T-helper 1 cell treated with Interleukin-12 subunit alpha and Interleukin-12 subunit beta and Interleukin-4 antibody, amounts not matched to agents 30 ng/mL and 1 ng/mL, for 36 hours (primary cell): ENCODE results near the gene LMX1A. TPM values are rescaled to one million over a fixed set of nuclear protein-coding genes. Genes with fewer than 3 reads are reported as not detected.

ENCODE experiments used
- intact Hi-C: fragments of 100-400 bp; cut with micrococcal nuclease; formaldehyde crosslinking; loops from one replicate; pipeline ENCODE4 v1.15.1; 2024
- total RNA-seq: library from RNA; stranded (reverse); gene quantifications from 2 replicates; pipeline ENCODE4 v1.2.3, GENCODE V29; 2022

The LMX1A gene
- total RNA-seq, 1 donor from 2014 or later, result not detected

DNA sequence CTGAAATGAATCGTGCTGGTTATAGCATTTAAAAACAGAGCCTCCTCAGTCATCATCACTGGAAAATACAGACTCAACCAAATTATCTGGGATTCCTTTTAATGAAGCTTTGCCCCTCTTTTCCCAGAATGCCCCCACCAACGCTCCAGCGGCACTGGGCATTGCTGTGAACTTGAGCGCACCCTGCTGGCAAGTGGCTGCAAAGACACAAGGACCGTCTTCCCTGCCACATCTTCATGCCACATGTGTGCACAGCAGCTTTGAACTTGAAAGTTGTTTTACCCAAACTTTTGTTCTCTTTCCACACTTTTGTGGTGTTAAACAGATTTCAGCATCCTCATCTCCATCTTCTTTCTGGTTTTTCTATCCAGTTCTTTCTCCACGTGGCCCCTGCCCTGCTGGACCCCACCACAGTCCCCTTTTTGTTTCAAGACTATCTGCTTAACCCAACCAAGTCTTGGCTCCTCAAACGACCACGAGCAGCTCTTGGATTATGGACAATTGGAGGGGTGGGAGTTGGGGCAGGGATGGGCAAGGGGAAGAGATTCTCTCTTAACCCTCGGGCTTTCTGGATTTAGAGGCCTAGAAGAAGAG, 12.8 kb upstream of the LMX1A start:
- intact Hi-C loops, result loop anchor here (5.0 kb wide), 2 partner anchors 112 to 222 kb away; no protein-coding TSS in a partner anchor

DNA sequence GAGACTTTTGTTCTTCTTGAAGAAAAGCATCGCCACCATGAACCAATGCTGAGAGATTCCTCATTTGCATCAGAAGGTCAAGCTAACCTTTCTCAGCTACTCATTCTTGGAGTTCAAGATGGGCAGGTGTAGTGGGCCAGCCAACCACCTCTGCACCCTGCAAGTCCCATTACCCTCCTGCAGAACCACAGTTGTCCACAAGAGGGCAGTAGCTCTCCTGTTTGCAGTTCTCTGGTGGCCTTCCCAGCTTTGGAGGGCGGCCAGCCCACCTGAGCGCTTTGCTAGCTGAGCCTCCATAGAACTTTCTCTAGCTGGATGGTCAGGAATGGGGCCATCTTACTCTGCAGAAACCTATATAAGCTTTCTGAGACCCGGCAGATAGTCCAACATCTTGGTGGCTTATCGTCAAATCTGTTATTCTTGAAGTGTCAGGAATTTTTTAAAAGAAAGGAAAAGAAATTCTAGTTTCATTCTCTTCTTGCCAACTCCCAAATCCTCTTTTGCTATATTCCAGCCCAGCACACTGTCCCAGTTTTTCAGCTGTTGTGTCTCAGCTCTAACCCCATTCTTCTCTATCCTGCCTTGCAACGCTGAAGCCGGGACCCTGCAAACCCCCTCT, 11.0 kb upstream of the LMX1A start:
- intact Hi-C loops, result loop anchor here (1.0 to 5.0 kb wide), 3 partner anchors 110 to 226 kb away; no protein-coding TSS in a partner anchor

DNA sequence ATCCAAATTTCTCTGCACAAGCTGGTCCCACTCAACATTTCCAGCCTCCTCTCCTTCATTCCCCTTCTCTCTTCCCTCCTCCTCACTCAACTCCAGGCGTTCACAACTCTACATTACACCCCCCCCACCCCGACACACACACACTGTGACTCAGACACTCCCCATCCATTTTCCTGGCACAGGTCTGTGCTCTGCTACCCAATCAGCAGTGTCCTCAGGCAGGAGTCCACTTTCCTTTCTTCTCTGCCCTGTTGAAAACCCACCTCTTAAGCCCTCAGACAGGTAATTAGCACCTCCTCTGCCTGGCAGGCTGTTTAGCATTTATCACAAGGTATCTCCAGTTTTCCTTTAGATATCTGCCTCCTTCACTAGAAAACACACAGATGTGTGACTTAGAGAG, 8.8 kb upstream of the LMX1A start:
- intact Hi-C loops, result loop anchor here (5.0 kb wide), 2 partner anchors 108 to 218 kb away; no protein-coding TSS in a partner anchor

GRCh38 chr1:165364568-165365133, 8.1 kb upstream of the LMX1A start:
- intact Hi-C loops, result loop anchor here (5.0 kb wide), 2 partner anchors 107 to 217 kb away; no protein-coding TSS in a partner anchor

GRCh38 chr1:165356876-165357275, 361 bp upstream of the LMX1A start:
- intact Hi-C loops, result no loop called here

- intact Hi-C loops, result no loop called here
Measured at GRCh38 chr1:165355139-165355976, 1.2 kb downstream of the LMX1A start.

- intact Hi-C loops, result no loop called here
Measured at GRCh38 chr1:165354739-165355138, 1.8 kb downstream of the LMX1A start.

DNA sequence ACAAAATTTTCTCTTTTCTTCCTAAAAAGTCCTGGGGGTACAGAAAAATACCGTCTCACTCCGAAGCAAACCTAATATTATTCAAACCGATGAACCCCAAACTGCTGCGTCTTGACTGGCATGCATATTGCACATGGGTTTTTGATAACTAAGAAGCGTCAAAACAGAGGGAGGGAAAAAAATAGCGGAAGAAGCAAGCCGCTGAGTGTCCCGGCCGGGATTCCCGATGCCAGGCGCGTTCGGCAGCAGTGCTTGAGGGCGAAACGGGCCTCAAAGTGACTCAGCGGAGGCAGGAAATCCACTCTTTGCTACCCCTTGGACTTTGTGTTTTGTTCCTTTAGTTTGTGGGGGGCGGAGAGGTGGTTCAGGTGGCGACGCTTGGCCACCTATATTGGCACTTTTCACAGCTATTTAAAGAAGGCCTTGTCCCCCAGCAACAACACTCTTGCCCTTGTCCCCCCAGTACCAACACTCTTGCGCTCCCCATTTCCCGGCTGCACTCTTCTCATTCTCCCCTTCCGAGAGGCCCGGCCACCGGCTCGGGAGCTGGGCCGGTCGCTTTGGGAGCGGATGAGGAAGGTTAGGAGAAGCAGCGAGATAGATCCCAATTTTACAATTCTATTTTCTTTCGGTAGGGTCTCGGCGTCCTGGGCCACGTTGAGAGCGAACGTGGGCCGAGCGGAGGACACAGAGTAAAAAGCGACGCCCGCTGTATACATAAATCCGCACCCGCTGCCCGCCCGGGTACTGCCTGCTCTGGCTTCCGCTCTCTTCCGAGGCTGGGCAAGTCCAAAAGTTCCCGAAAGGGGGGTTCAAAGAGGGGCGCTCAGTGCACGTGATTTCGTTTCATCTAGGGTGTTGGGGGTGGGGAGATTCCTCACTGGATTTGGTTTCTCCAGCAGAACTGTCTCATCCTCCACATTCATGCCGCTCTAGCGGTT, 2.5 kb downstream of the LMX1A start:
- intact Hi-C loops, result no loop called here

- intact Hi-C loops, result no loop called here
Measured at GRCh38 chr1:165352442-165353293, 3.8 kb downstream of the LMX1A start.

GRCh38 chr1:165351863-165352441, 4.6 kb downstream of the LMX1A start:
- intact Hi-C loops, result no loop called here

DNA sequence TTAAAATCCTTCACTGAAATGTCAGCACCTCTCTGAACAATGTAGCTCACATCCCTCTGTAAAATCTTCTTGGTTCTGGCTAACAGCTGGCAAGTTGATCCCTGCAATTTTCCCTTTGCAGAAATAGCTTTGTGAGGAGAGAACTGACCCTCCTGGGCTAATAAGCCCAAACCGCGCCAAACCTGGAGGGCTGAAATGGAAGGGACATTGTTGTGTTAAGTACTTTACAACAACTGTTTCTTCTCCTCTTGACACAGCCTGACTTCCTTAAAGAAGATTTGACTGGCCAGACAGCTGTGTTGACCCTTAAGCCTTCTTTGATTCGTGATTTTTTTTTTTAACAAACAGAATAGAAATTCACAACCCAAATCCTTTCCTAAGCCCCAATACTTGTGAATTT, 5.7 kb downstream of the LMX1A start:
- intact Hi-C loops, result no loop called here

GRCh38 chr1:165345502-165345901, 11.0 kb downstream of the LMX1A start:
- intact Hi-C loops, result no loop called here

DNA sequence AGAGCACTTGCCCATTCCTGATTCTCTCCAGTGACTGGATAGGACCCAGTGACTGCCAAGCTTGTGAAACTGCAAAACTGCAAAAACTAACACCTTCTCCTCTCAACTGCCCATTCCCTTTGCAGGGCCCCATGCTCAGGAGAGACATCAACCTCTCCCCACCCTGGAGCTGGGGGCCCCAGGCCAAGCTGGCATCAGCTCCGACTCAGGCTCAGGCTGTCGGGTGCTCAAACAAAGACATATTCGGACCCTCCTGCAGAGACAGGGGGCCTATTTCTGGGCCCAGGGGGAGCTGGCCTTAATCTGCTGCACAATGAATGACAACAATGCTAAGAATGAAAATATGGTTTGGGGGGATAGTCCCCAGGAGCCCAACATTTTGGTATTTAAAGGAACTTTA, 11.8 kb downstream of the LMX1A start:
- intact Hi-C loops, result no loop called here

DNA sequence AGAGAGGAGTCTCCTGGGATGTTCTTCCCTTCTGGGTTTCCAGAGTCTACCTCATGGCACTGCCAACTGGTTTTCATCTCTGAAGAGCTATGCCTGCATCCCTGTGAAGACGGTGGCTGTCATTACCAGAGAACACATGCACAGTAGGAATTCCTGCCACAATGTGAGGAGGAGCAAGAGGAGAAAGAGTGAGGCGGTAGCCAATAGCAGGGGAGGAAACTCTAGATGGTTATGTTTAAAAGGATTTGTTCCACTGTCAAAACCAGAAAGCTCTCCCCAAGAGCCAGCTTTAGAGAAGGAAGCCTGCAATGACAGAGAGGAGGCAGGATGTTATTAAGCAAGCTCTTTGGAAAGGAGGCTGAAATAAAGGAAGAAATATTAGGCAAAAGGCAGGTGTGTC, 12.3 kb downstream of the LMX1A start:
- intact Hi-C loops, result no loop called here

DNA sequence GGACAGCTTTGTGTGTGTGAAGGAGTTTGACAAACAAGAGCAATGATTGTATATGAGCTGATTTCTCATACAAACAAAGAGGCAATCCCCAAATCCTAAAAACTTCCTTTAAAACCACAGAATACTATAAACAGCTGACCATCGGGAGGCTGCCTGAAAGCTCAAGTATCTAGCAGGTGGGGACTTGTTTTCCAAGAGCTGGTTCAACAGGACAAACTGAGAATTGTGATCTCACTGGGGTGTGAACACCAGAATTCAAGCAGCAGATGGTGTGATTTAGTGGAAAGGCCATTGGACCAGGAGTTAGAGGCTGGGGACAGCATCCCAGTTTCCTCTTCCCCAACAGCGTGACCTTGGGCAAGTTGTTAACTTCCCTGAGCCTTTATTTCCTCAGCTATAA, 13.9 kb downstream of the LMX1A start:
- intact Hi-C loops, result no loop called here

- intact Hi-C loops, result no loop called here
Measured at GRCh38 chr1:165342168-165342567, 14.3 kb downstream of the LMX1A start.

- intact Hi-C loops, result no loop called here
Measured at GRCh38 chr1:165339164-165339563, 17.4 kb downstream of the LMX1A start.

DNA sequence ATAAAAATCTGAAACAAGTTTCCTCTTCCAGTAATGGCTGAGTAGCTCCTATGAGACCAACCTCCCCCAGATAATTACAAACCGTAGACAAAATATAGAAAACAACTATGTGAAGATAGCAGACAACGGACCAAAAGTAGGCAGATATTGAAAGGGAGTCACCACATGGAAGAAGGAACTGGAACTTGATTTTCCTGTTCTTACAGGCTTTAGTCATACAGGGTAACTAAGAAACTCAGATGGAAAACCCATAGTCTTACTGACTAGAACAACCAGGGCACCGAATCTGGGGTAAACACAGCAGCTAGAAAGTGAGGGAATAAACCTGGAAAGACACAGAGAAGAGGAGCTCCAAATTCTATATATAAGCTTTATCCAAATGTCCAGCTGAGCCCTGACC, 26.0 kb downstream of the LMX1A start:
- intact Hi-C loops, result no loop called here

DNA sequence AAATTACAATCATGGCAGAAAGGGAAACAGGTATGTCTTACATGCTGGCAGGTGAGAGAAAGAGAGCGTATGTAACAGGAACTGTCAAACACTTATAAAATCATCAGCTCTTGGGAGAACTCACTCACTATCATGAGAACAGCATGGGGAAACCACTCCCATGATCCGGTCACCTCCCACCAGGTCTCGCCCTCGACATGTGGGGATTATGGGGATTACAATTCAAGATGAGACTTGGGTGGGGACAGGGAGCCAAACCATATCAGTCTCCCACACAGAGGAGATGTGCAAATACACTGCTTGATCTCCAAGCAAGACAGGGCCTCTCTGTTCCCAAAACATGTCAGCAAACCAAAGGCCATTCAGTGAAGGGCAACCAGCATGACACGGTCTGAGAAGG, 27.4 kb downstream of the LMX1A start:
- intact Hi-C loops, result no loop called here
